Naive B cell (primary cell): ENCODE data around the gene BNIP2. TPM values are rescaled to one million over a fixed set of nuclear protein-coding genes. Genes with fewer than 3 reads are reported as not detected.

Source experiments
- ATAC-seq, 2 donors: fragments of 150-1000 bp; cut with Tn5 transposase; 2 replicates each; pipeline ENCODE4 v1.10.0; 2021; ENCODE audit warnings: low read depth in 2 of 2, mild to moderate bottlenecking in 2 of 2, moderate library complexity in 2 of 2
- DNase-seq: peaks from one replicate; pipeline ENCODE4 v3.0.0; 2022
- H3K27ac Mint-ChIP-seq, 6 donors: one replicate each; pipeline ENCODE4 v1.8.0; 2020 to 2022; ENCODE audit warnings: mild to moderate bottlenecking in 6 of 6, mixed read lengths in 6 of 6, moderate library complexity in 5 of 6, inconsistent platforms in 2 of 6
- H3K27me3 Mint-ChIP-seq, 3 donors: one replicate each; pipeline ENCODE4 v1.8.0; 2021 to 2022; ENCODE audit warnings: mixed read lengths in 3 of 3, mild to moderate bottlenecking in 1 of 3
- H3K36me3 Mint-ChIP-seq, 2 donors: one replicate each; pipeline ENCODE4 v1.8.0; 2020 to 2022; ENCODE audit warnings: mixed read lengths in 2 of 2, inconsistent platforms in 1 of 2, mild to moderate bottlenecking in 1 of 2
- H3K4me1 Mint-ChIP-seq, 3 donors: one replicate each; pipeline ENCODE4 v1.8.0; 2020 to 2022; ENCODE audit warnings: mixed read lengths in 3 of 3, inconsistent platforms in 1 of 3, mild to moderate bottlenecking in 1 of 3, moderate library complexity in 1 of 3
- H3K4me3 Mint-ChIP-seq, 8 donors: one replicate each; pipeline ENCODE4 v1.8.0; 2020 to 2022; ENCODE audit warnings: mild to moderate bottlenecking in 8 of 8, mixed read lengths in 8 of 8, moderate library complexity in 8 of 8, inconsistent platforms in 2 of 8
- H3K9me3 Mint-ChIP-seq, 7 donors: one replicate each; pipeline ENCODE4 v1.8.0; 2020 to 2022; ENCODE audit warnings: mixed read lengths in 7 of 7, mild to moderate bottlenecking in 5 of 7, inconsistent platforms in 2 of 7, moderate library complexity in 1 of 7
- polyA plus RNA-seq, 6 donors: library from polyadenylated mRNA; unstranded; fragments of 300-500 nt; fragmentation: Illumina TruSeq; gene quantifications; one replicate each; pipeline ENCODE4 v1.2.3, GENCODE V29; 2021; ENCODE audit warnings: low read depth in 6 of 6

The BNIP2 gene, protein sequence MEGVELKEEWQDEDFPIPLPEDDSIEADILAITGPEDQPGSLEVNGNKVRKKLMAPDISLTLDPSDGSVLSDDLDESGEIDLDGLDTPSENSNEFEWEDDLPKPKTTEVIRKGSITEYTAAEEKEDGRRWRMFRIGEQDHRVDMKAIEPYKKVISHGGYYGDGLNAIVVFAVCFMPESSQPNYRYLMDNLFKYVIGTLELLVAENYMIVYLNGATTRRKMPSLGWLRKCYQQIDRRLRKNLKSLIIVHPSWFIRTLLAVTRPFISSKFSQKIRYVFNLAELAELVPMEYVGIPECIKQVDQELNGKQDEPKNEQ
- polyA plus RNA-seq: 100 to 1,000 TPM; 126 to 230 (median 137) TPM

- Mint-ChIP-seq H3K36me3 (peaks cover 0 to 11% of the 10 kb centered on the region in 2 donors), H3K27me3 (no peaks in the 10 kb centered on the region), H3K4me1 (peaks cover 28 to 51% (median 40%) of the 10 kb centered on the region in 3 donors), H3K9me3 (no peaks in the 10 kb centered on the region), H3K4me3 (peak within 1 kb of the TSS; percentile 85 to 99 (median 98)), H3K27ac (peak within 1 kb of the TSS; percentile 97 to 99 (median 98))
- ATAC-seq: peak; percentile 83
- peak; percentile 99 for DNase-seq
Measured at GRCh38 chr15:59688782-59689625, at the start of gene BNIP2. Gene BNIP2, minus strand, starts transcription at chr15:59689320. Its CDS starts 6,863 bp downstream, at chr15:59682457.

DNA sequence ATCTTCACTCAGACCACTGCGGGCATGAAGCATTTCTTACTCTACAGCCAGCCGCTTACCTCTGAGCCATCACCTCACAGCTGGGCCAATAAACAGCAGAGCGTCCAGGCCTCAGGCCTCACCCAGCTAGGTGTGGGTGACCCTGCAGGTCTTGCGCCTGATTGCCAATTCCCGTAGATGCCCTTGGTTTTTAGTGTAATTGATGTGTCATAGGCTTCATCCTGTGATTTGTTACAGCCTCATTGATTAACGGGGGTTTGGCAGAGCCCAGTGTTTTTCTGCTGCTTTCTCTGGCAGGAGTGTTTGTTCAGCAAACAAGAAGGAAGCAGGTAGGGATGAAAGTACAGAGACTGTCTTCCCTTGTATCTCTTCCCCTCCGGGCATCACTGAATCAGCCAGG is 49.6 kb upstream of the BNIP2 start:
- no peak overlapping the region for H3K4me3 Mint-ChIP-seq
- H3K4me1 Mint-ChIP-seq: peaks cover 0 to 3% (median 0%) of the 10 kb centered on the region in 3 donors
- DNase-seq: no peak
- peaks cover under 1 to 8% (median 3%) of the 10 kb centered on the region in 7 donors for H3K9me3 Mint-ChIP-seq
- H3K36me3 Mint-ChIP-seq: peaks cover under 1 to 2% of the 10 kb centered on the region in 2 donors
- H3K27ac Mint-ChIP-seq: no peak overlapping the region
- ATAC-seq: no peak
- peaks cover 10 to 21% (median 20%) of the 10 kb centered on the region in 3 donors for H3K27me3 Mint-ChIP-seq

DNA sequence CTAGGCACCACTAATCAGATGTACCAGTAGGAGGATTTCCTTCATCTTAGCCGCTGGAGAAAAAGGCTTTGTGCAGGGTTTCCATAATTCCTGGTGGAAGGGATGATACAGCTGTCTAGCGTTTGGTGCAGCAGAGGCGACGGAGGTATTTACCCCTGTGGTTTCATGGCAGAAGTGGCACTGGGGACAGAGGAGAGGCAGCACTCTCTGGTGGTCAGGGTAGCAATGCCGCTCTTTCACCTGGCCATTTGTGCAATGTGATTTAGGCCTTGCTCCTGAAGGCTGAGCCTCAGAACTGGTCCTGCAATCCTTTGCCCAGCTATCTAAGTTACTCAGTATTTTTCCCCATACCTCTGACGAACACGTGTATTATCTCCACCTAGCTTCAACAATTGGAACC is 47.1 kb upstream of the BNIP2 start:
- H3K4me1 Mint-ChIP-seq: peaks cover 0 to 3% (median 0%) of the 10 kb centered on the region in 3 donors
- peaks cover 11 to 20% (median 19%) of the 10 kb centered on the region in 3 donors for H3K27me3 Mint-ChIP-seq
- no peak overlapping the region for H3K4me3 Mint-ChIP-seq
- DNase-seq (no peak), ATAC-seq (no peak)
- no peaks in the 10 kb centered on the region for H3K36me3 Mint-ChIP-seq
- no peak overlapping the region for H3K27ac Mint-ChIP-seq
- H3K9me3 Mint-ChIP-seq: no peaks in the 10 kb centered on the region

- ATAC-seq (no peak), DNase-seq (no peak)
- Mint-ChIP-seq H3K4me1 (no peaks in the 10 kb centered on the region), H3K36me3 (no peaks in the 10 kb centered on the region), H3K4me3 (no peak overlapping the region), H3K27me3 (peaks cover 0 to 21% (median 3%) of the 10 kb centered on the region in 3 donors), H3K9me3 (no peaks in the 10 kb centered on the region), H3K27ac (no peak overlapping the region)
Measured at GRCh38 chr15:59725151-59725486, 36.0 kb upstream of the BNIP2 start.

DNA sequence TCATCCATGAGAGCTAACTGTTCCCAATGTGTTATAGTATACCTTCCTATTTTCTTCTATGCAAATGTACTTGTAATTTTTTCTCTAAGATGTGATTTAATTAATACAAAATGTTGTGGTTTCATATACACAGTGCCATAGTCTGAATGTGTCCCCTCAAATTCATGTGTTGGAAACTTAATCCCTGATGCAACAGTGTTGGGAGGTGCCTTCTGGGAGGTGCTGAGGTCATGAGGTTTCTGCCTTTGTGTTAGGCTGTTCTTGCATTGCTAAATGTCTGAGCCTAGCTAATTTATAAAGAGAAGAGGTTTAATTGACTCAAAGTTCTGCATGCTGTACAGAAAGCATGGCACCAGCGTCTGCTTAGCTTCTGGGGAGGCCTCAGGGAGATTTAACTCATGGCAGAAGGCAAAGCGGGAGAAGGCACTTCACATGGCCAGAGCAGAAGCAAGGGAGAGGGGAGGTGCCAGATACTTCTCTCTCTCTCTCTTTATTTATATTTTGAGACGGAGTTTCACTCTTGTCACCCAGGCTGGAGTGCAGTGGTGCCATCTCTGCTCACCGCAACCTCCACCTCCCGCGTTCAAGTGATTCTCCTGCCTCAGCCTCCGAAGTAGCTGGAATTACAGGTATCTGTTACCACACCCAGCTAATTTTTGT is 34.7 kb upstream of the BNIP2 start:
- H3K4me3 Mint-ChIP-seq: no peak overlapping the region
- peak overlapping the region in 1 of 6 donors; percentile 34 for H3K27ac Mint-ChIP-seq
- H3K9me3 Mint-ChIP-seq: no peaks in the 10 kb centered on the region
- peaks cover 0 to 12% (median 0%) of the 10 kb centered on the region in 3 donors for H3K27me3 Mint-ChIP-seq
- no peak for DNase-seq
- no peaks in the 10 kb centered on the region for H3K4me1 Mint-ChIP-seq
- H3K36me3 Mint-ChIP-seq: no peaks in the 10 kb centered on the region
- ATAC-seq: no peak

GRCh38 chr15:59722476-59722875 is 33.4 kb upstream of the BNIP2 start:
- H3K27me3 Mint-ChIP-seq: peaks cover 0 to 6% (median 0%) of the 10 kb centered on the region in 3 donors

DNA sequence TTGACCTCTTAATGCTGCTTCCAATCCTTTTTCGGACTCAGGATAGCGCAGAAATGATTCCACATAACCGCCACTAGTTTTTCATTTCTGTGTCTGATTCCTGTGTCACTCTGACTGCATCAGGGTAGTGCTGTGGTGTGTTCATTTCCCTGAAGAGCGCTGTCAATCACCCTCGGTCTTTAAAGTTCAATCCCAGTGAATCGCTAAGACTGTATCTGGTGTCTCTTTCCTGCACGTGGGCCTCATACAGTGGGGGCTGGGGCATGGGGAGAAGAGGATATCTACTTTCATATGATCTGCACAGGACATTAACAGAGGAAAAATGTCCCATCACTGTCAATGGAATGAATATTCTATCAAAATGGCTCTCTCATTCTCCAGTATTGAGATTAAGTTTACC is 32.9 kb upstream of the BNIP2 start:
- ATAC-seq (no peak), DNase-seq (no peak)
- H3K27me3 Mint-ChIP-seq: peaks cover 0 to 1% (median 0%) of the 10 kb centered on the region in 3 donors
- no peak overlapping the region for H3K4me3 Mint-ChIP-seq
- no peaks in the 10 kb centered on the region for H3K9me3 Mint-ChIP-seq
- H3K4me1 Mint-ChIP-seq: no peaks in the 10 kb centered on the region
- H3K36me3 Mint-ChIP-seq: no peaks in the 10 kb centered on the region
- H3K27ac Mint-ChIP-seq: no peak overlapping the region

More at GRCh38 chr15:59722476-59722875, 33.4 kb upstream of the BNIP2 start:
- no peak for ATAC-seq
- Mint-ChIP-seq H3K4me1 (no peaks in the 10 kb centered on the region), H3K36me3 (no peaks in the 10 kb centered on the region), H3K4me3 (no peak overlapping the region), H3K9me3 (no peaks in the 10 kb centered on the region), H3K27ac (peak overlapping the region in 1 of 6 donors; percentile 36)
- DNase-seq: no peak

GRCh38 chr15:59721411-59721810 is 32.3 kb upstream of the BNIP2 start:
- ATAC-seq: no peak
- Mint-ChIP-seq H3K4me3 (no peak overlapping the region), H3K27me3 (no peaks in the 10 kb centered on the region), H3K36me3 (no peaks in the 10 kb centered on the region), H3K27ac (no peak overlapping the region), H3K4me1 (no peaks in the 10 kb centered on the region), H3K9me3 (no peaks in the 10 kb centered on the region)
- DNase-seq: no peak

DNA sequence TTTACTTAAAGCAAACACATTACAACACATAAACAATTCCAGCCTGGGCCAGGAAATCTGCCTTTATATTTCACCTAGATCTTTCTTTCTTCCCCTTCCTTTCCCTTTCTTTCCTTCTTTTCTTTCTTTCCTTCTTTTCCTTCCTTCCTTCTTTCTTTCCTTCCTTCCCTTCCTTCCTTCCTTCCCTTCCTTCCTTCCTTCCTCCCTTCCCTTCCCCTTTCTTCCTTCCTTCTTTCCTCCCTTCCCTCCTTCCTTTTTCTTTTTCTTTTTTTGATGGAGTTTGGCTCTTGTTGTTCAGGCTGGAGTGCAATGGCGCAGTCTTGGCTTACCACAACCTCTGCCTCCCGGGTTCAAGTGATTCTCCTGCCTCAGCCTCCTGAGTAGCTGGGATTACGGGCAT is 24.1 kb upstream of the BNIP2 start:
- Mint-ChIP-seq H3K4me1 (no peaks in the 10 kb centered on the region), H3K9me3 (peaks cover 0 to 2% (median under 1%) of the 10 kb centered on the region in 7 donors), H3K36me3 (no peaks in the 10 kb centered on the region), H3K27ac (no peak overlapping the region), H3K27me3 (peaks cover 3 to 36% (median 30%) of the 10 kb centered on the region in 3 donors), H3K4me3 (no peak overlapping the region)
- no peak for DNase-seq
- ATAC-seq: no peak

- ATAC-seq (no peak), DNase-seq (no peak)
- peaks cover 3 to 45% (median 30%) of the 10 kb centered on the region in 3 donors for H3K27me3 Mint-ChIP-seq
- no peaks in the 10 kb centered on the region for H3K4me1 Mint-ChIP-seq
- H3K27ac Mint-ChIP-seq: peak overlapping the region in 1 of 6 donors; percentile 26
- peaks cover 0 to 11% (median 2%) of the 10 kb centered on the region in 7 donors for H3K9me3 Mint-ChIP-seq
- no peak overlapping the region for H3K4me3 Mint-ChIP-seq
- no peaks in the 10 kb centered on the region for H3K36me3 Mint-ChIP-seq
Measured at GRCh38 chr15:59711451-59712243, 22.5 kb upstream of the BNIP2 start.

GRCh38 chr15:59707619-59708018 is 18.5 kb upstream of the BNIP2 start:
- Mint-ChIP-seq H3K9me3 (peaks cover 0 to 11% (median 2%) of the 10 kb centered on the region in 7 donors), H3K36me3 (no peaks in the 10 kb centered on the region)

DNA sequence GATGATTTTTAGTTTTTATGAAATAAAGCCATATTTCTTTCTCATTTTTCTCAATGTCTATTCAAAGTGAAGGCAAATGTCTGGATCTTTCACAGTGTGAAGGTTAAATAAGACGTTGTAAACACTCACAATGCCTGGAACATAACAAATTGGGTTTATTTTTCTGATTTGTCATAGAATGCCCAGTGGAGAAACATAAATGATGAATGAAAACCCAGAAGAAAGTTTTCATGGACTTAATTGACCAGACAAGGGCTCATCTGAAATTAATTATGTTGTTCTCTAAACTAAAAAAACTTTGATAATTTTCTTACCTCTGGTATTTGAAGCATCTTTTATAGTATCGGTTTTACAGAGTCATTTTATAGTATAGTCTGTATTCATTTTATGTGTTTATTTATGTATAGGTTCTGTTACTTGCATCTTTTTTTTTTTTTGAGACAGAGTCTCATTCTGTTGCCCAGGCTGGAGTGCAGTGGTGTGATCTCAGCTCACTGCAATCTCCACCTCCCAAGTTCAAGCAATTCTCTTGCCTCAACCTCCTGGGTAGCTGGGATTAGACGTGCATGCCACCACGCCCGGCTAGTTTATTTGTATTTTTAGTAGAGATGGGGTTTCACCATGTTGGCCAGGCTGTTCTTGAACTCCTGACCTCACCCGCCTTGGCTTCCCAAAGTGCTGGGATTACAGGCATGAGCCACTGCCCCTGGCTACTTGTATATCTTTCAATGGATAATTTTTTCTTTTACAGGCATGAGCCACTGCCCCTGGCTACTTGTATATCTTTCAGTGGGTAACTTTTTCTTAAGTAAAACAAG is 15.1 kb upstream of the BNIP2 start:
- Mint-ChIP-seq H3K9me3 (peaks cover 0 to 11% (median 2%) of the 10 kb centered on the region in 7 donors), H3K27ac (no peak overlapping the region), H3K27me3 (peaks cover 0 to 16% (median 12%) of the 10 kb centered on the region in 3 donors), H3K4me1 (no peaks in the 10 kb centered on the region), H3K36me3 (no peaks in the 10 kb centered on the region), H3K4me3 (no peak overlapping the region)
- ATAC-seq: no peak
- no peak for DNase-seq

More at GRCh38 chr15:59707619-59708018, 18.5 kb upstream of the BNIP2 start:
- ATAC-seq (no peak), DNase-seq (no peak)
- Mint-ChIP-seq H3K27me3 (peaks cover 0 to 31% (median 23%) of the 10 kb centered on the region in 3 donors), H3K27ac (no peak overlapping the region), H3K4me3 (no peak overlapping the region), H3K4me1 (no peaks in the 10 kb centered on the region)
